Uterus (tissue), 4 donors: ENCODE results near the gene ALG1. TPM values are rescaled to one million over a fixed set of nuclear protein-coding genes. Genes with fewer than 3 reads are reported as not detected.

Experiments used
- DNase-seq, 2 donors: peaks; one replicate each; pipeline ENCODE4 v3.0.0-alpha.2; 2019 to 2020
- H3K27ac ChIP-seq, 2 donors: fragments of 200-600 bp; sonication (generic); 1 replicate in 1 of 2; 2 replicates in 1 of 2; pipeline ENCODE4 v1.5.1; 2016 to 2018
- H3K27me3 ChIP-seq, 2 donors: fragments of 200-600 bp; sonication (generic); one replicate each; pipeline ENCODE4 v1.5.1; 2018 to 2019; ENCODE audit warnings: control low read depth in 1 of 2
- H3K36me3 ChIP-seq, 2 donors: fragments of 200-600 bp; sonication (generic); one replicate each; pipeline ENCODE4 v1.5.1; 2019; ENCODE audit warnings: control low read depth in 1 of 2
- H3K4me1 ChIP-seq, 2 donors: fragments of 200-600 bp; sonication (generic); one replicate each; pipeline ENCODE4 v1.5.1; 2018 to 2019; ENCODE audit warnings: control low read depth in 1 of 2
- H3K4me3 ChIP-seq, 2 donors: fragments of 200-600 bp; sonication (generic); 1 replicate in 1 of 2; 2 replicates in 1 of 2; pipeline ENCODE4 v1.5.1; 2018 to 2019; ENCODE audit warnings: mild to moderate bottlenecking in 1 of 2
- H3K9me3 ChIP-seq, 2 donors: fragments of 200-600 bp; sonication (generic); one replicate each; pipeline ENCODE4 v1.5.1; 2019; ENCODE audit warnings: control low read depth in 1 of 2
- POLR2A ChIP-seq, 2 donors: fragments of 450-650 bp; IDR thresholded peaks; one replicate each; pipeline ENCODE4 v1.6.1; 2016; ENCODE audit warnings: antibody characterized with exemption in 2 of 2, mild to moderate bottlenecking in 1 of 2, moderate library complexity in 1 of 2
- intact Hi-C: fragments of 100-400 bp; cut with DNase I; formaldehyde crosslinking; loops from one replicate; pipeline ENCODE4 v1.15.1; 2023; ENCODE audit warnings: low total_unique reads
- total RNA-seq, 4 donors: library from RNA; depleted of rRNA in 3 of 4; stranded (reverse); fragments of >200 nt in 3 of 4; gene quantifications; one replicate each; pipeline versions ENCODE4 v1.1.0 to v1.2.4, GENCODE V29; 2014 to 2023
- TF ChIP-seq, protein P1 (sequence below), 4 experiments: fragments of 200-600 bp in 2 of 4; fragments of 450-650 bp in 2 of 4; sonication (generic) in 2 of 4; IDR thresholded peaks; one replicate each; pipeline ENCODE4 v1.5.1; 2016 to 2019; ENCODE audit warnings: antibody characterized with exemption in 4 of 4, mild to moderate bottlenecking in 2 of 4, moderate library complexity in 1 of 4
- donor health status: DM: yes; HTN: yes; CAD: no.

The ALG1 gene
- total RNA-seq, 4 donors from 2014 or later, result 4.7 to 21.3 (median 10.9) TPM

- Histone ChIP-seq H3K4me1 (no peaks in the 10 kb centered on the region), H3K9me3 (no peaks in the 10 kb centered on the region), H3K36me3 (no peaks in the 10 kb centered on the region), H3K4me3 (no peak overlapping the region), H3K27me3 (no peaks in the 10 kb centered on the region), H3K27ac (no peak overlapping the region)
- intact Hi-C loops, result no loop called here
- no peak for TF ChIP-seq POLR2A (IDR thresholded peaks at IDR 0.05)
- TF ChIP-seq, protein P1, sequence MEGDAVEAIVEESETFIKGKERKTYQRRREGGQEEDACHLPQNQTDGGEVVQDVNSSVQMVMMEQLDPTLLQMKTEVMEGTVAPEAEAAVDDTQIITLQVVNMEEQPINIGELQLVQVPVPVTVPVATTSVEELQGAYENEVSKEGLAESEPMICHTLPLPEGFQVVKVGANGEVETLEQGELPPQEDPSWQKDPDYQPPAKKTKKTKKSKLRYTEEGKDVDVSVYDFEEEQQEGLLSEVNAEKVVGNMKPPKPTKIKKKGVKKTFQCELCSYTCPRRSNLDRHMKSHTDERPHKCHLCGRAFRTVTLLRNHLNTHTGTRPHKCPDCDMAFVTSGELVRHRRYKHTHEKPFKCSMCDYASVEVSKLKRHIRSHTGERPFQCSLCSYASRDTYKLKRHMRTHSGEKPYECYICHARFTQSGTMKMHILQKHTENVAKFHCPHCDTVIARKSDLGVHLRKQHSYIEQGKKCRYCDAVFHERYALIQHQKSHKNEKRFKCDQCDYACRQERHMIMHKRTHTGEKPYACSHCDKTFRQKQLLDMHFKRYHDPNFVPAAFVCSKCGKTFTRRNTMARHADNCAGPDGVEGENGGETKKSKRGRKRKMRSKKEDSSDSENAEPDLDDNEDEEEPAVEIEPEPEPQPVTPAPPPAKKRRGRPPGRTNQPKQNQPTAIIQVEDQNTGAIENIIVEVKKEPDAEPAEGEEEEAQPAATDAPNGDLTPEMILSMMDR (IDR thresholded peaks at IDR 0.05), result no peak
- no peak for DNase-seq
These were observed 44.6 kb upstream of the ALG1 start for GRCh38 chr16:5027086-5027485.

GRCh38 chr16:5027575-5028235 is 43.9 kb upstream of the ALG1 start:
- no peak overlapping the region for H3K27ac ChIP-seq
- peaks cover 0 to 2% of the 10 kb centered on the region in 2 donors for H3K4me1 ChIP-seq
- H3K36me3 ChIP-seq, result no peaks in the 10 kb centered on the region
- H3K4me3 ChIP-seq, result no peak overlapping the region
- no peaks in the 10 kb centered on the region for H3K27me3 ChIP-seq
- H3K9me3 ChIP-seq, result no peaks in the 10 kb centered on the region
- no peak for DNase-seq
- TF ChIP-seq, protein P1 (IDR thresholded peaks at IDR 0.05), result no peak
- no peak for TF ChIP-seq POLR2A (IDR thresholded peaks at IDR 0.05)
- intact Hi-C loops, result no loop called here

DNA sequence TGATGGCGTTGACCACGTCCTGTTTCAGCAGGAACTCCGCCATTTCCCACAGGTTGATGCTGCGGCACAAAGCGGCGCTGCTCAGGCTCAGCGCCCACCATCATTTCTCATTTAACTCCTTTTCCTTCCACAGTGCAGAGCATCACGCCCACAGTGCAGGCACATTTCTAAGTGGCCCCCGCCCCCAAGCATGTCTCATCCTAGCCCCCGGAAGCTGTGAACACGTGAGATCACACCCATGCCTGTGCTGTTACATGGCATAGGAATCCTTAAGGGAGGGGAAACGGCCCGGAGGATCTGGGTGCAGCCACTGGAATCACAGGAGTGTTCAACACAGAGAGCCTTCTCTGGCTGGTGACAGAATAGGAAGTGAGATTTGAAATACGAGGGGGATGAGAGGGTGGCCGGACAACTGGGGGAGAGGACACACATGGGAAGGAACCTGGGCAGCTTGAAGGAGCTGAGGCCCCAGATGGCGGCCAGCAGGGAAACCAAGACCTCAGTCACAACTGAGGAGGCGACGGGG is 42.6 kb upstream of the ALG1 start:
- no peaks in the 10 kb centered on the region for H3K9me3 ChIP-seq
- TF ChIP-seq, protein P1 (IDR thresholded peaks at IDR 0.05), result no peak
- no peak for TF ChIP-seq POLR2A (IDR thresholded peaks at IDR 0.05)
- H3K4me3 ChIP-seq, result no peak overlapping the region
- H3K4me1 ChIP-seq, result peaks cover 0 to 3% of the 10 kb centered on the region in 2 donors
- intact Hi-C loops, result no loop called here
- DNase-seq, result no peak
- no peak overlapping the region for H3K27ac ChIP-seq
- H3K27me3 ChIP-seq, result no peaks in the 10 kb centered on the region
- no peaks in the 10 kb centered on the region for H3K36me3 ChIP-seq

- intact Hi-C loops, result no loop called here
- TF ChIP-seq, protein P1 (IDR thresholded peaks at IDR 0.05), result no peak
- TF ChIP-seq POLR2A (IDR thresholded peaks at IDR 0.05), result no peak
- Histone ChIP-seq H3K9me3 (no peaks in the 10 kb centered on the region), H3K27ac (no peak overlapping the region), H3K4me1 (peaks cover 0 to 7% of the 10 kb centered on the region in 2 donors), H3K4me3 (no peak overlapping the region), H3K27me3 (no peaks in the 10 kb centered on the region), H3K36me3 (no peaks in the 10 kb centered on the region)
- DNase-seq, result no peak
These were observed 41.3 kb upstream of the ALG1 start for GRCh38 chr16:5030251-5030870.

DNA sequence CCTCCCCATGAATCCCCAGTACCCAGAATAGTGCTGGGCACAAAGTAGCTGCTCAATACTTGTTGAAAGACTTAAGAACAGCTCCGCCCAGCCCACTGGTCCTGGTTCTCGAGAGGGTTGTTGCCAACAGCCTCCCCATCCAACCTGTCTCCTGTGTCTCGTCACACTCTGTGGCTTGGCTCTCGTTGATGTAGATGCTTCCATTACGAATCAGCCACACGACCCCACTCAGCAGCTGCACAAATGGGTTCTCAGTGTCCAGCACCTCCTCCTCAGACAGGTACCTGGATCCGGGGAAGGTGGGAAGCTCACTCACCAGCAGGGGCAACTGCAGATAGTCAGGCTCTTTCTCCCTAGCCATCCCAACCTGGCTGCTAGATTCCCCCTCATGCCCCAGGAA is 40.0 kb upstream of the ALG1 start:
- no peaks in the 10 kb centered on the region for H3K9me3 ChIP-seq
- intact Hi-C loops, result no loop called here
- no peak for DNase-seq
- peaks cover 0 to 7% of the 10 kb centered on the region in 2 donors for H3K4me1 ChIP-seq
- TF ChIP-seq, protein P1 (IDR thresholded peaks at IDR 0.05), result no peak
- no peak for TF ChIP-seq POLR2A (IDR thresholded peaks at IDR 0.05)
- no peak overlapping the region for H3K4me3 ChIP-seq
- no peaks in the 10 kb centered on the region for H3K27me3 ChIP-seq
- H3K36me3 ChIP-seq, result no peaks in the 10 kb centered on the region
- no peak overlapping the region for H3K27ac ChIP-seq
